GM21447 (cell line): Measurements from ENCODE around the gene NDC1.
"Not testable (repeated sequence)": the region's sequence is repeated elsewhere in the genome, so short reads cannot be mapped to it uniquely, and the experiment has no call there.

ENCODE experiments used
- ATAC-seq: cut with Tn5 transposase; IDR thresholded peaks from one replicate; pipeline ENCODE4 v1.9.1; 2021; ENCODE audit not compliant: unreplicated experiment

NDC1 gene, protein sequence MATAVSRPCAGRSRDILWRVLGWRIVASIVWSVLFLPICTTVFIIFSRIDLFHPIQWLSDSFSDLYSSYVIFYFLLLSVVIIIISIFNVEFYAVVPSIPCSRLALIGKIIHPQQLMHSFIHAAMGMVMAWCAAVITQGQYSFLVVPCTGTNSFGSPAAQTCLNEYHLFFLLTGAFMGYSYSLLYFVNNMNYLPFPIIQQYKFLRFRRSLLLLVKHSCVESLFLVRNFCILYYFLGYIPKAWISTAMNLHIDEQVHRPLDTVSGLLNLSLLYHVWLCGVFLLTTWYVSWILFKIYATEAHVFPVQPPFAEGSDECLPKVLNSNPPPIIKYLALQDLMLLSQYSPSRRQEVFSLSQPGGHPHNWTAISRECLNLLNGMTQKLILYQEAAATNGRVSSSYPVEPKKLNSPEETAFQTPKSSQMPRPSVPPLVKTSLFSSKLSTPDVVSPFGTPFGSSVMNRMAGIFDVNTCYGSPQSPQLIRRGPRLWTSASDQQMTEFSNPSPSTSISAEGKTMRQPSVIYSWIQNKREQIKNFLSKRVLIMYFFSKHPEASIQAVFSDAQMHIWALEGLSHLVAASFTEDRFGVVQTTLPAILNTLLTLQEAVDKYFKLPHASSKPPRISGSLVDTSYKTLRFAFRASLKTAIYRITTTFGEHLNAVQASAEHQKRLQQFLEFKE

DNA sequence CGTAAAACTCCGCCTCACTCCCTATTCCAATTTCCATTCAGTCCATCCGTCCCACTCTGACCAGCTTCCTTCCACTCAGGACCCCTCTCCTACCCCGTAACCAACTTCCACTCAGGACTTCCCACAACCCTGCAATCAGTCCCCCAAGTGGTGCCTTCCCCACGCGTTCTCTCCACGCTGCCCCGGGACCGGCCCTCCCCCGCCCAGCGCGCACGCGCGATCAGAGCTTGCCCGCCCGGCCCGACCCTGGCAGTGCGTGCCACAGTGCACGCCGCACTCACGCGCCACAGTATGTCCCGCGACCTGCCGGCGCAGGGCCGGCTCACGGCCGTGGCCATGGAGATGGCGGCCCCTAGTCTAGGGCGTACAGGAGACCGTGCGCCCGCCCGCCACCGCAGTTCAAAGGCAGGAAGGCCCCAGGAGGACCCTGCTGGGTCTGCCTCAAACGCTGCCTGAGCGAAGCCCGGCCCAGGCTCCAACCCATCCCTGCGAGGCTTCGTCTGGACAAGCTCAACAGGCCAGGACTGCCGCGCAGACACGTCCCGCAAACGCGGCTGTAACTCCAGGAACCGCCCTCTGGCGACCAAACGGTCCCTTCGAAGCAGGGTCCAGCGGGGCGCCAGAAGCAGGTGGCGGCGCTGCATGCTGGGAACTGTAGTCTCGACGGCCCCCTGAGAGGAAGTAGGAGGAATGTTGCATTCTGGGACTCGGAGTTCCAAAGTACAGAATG, at the start of gene NDC1:
Gene NDC1, minus strand, starts transcription at position 373 of the 730 bp plus-strand sequence. Its CDS starts 35 bp downstream, at position 338.
- ATAC-seq = peak; percentile 87

DNA sequence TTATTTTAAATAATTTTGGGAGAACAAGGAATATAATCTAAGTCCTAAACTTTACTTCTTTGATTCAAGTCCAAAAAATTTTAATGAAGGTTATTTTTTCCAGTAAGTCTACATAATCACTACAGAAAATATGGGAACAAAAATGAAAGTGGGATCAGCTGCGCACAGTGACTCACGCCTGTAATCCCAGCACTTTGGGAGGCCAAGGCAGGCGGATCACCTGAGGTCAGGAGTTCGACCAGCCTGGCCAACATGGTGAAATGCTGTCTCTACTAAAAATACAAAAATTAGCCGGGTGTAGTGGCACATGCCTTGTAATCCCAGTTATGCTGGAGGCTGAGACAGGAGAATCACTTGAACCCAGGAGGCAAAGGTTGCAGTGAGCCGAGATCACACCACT, 45.5 kb upstream of the NDC1 start:
- ATAC-seq = not testable (repeated sequence)

DNA sequence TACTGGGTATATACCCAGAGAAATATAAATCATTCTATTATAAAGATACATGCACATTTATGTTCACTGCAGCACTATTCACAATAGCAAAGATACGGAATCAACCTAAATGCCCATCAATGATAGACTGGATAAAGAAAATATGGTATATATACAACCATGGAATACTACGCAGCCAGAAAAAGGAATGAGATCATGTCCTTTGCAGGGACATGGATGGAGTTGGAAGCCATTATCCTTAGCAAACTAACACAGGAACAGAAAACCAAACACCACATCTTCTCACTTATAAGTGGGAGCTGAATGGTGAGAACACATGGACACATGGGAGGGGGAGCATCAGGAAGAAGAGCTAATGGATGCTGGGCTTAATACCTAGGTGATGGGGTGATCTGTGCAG, 43.8 kb upstream of the NDC1 start:
- not testable (repeated sequence) for ATAC-seq

DNA sequence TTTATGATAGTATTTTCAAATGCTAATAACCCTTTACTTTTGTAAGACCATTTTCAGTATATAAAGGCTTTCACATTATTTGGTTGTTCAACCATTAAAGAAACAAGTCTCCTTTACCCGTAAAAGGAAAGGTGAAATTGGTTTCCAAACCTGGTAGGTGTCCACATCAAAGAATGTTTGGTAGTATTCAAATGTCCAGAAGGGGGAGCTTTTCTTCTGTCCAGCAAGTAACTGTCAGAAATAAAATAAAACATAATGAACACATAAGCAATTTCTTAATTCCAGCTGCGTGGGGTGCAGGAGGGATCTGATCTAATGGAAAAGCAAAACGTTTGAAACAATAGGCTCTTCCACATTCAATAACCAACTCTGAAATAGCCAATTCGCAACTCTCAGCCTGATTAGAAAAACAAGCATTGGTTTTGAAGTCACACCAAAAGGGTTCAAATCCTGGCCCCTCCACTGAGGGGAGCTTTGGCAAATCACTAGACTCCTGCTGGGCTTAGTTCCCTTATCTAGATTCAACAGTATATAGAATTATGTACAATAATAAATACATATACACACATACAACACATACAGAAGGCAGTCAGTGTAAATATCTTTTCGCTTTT, 40.5 kb upstream of the NDC1 start:
- ATAC-seq = no peak

DNA sequence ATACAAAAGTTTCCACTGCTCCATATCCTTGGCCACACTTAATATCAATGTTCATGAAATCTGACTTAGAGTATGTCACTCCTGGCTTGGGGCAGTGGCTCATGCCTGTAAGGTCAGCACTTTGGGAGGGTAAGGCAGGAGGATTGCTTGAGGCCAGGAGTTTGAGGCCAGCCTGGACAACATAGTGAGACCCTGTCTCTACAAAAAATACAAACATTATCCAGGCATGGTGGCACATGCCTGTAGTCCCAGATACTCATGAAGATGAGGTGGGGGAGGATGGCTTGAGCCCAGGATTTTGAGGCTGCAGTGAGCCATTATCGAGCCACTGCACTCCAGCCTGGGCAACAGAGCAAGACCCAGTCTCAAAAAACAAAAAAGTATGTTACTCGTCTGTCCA, 37.1 kb upstream of the NDC1 start:
- not testable (repeated sequence) for ATAC-seq

DNA sequence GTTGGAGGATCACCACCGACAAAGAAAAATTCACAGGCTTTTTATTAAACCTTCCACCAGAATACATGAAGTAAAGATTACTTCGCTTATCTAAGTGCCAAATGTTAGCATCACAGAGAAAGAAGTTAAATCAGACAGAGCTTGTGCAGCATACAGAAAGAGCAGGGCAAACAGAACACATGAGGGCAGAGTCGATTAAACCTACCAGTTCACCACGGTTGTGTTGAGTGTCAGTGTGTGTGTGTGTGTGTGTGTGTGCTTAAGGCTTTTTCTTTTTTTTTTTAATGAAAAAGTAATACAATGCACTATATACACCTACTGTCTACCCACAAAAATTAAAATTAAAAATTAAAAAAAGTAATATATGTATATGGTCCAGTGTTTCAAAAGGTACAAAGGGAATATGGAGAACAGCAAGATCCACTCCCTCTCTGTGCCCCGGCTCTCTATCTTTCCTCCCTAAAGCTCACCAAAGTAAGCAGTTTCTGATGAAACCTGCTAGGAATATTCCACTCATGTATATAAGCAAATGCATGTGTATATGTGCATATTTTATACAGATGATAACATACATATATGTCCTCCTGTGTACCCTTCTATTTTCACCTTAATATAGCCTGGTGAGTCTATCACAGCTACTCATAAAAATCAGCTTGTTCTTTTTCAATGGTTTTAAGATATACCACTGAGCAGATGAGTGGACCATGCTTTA, 33.8 kb upstream of the NDC1 start:
- ATAC-seq = no peak

DNA sequence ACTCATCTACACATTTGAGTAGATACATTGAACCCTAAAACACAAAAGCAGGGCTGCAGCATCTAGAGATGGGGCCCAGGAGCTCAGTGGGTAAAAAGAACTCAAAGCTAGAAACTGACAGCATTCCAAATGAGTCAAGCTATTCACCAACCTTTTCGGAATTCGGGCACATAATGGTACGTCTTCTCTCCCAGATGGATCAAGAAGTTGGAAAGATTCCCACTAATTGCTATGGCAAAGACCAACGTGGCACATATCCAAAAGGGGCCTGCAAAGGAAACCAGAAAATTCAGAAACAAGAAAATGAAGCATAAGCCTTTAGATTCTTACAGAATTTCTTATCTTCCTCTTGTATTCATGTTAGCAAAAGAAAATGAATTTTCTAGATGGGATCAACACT, 33.1 kb upstream of the NDC1 start:
- no peak for ATAC-seq

DNA sequence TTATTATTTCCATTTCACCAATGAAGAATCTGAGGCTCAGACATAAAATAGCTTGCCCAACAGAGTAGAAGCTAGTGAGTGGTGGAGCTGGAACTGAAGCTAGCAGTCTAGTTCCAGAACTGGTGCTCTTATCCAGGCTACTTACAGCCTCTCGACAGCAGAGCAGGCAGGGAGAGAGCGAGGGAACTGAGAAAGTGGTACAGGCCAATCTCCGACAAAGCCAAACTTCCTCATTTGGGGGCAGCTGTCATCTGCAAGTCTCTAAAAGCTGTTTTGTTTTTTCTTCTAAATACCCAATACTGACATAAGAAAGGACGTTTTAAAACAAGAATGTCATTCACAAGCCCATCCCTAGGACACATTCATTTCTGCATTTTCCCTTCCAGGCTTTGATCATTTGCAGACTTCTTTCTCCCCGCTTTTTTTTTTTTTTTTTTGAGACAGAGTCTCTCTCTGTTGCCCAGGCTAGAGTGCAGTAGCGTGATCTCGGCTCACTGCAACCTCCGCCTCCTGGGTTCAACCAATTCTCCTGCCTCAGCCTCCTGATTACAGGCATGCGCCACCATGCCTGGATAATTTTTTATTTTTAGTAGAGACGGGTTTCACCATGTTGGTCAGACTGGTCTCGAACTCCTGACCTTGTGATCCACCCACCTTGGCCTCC, 31.5 kb upstream of the NDC1 start:
- no peak for ATAC-seq

DNA sequence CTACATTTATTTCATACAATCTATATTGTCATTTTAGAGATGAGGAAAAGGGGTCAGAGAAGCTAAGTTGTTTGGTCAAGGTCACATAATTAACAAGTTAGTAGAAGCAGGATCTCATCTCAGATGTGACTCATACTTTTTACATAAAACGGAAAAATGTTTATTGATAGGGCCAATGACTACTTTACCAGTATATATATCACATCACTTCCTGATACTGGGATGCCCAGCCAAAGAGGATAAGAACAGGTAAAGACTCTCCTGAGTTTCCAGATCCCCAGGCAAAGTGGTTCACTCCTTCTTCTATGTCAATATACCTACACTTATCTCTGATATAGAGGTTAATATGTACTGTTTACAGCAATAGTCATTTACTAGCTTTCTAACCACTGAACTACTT, 30.5 kb upstream of the NDC1 start:
- ATAC-seq = no peak

DNA sequence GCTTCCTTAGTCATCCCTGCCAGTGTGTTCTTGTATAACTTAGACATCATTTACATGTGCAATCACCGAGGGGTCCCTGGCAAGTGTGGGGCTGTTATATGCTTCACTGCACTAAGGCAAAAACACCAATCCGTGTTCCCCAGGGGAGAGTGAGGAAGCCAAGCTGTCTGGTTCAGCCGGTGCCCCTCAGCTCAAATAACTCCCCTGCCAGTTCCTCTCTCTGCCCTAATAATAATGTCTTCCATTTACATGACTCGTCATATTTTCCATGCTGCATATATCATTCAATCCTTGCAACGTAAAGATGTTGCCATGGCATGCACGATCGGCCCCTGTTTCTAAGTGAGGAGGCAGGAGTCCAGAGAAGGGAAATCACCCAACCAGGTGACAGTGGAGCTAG, 24.4 kb upstream of the NDC1 start:
- ATAC-seq = no peak

DNA sequence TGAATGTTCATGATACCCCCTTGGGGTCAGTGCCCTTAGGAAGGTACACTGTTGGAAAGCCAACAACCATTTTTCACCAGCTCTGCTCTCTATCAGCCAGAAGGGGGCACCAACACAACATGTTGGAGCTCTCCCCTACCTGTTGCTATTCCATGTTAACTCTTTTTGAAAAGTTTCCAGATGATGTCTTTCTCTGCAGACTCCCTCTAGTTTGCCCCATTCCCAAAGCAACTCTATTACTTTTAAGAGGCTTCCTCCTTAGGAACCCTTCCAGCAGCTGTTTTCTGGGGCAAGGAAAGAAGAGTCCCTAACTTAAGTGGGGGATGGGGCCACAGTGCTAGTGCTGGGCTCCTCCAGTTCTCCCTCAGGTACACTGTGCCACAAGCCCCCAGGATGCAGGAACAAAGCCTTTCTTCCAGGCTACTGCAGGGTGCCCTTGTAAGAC, 22.9 kb upstream of the NDC1 start:
- no peak for ATAC-seq

DNA sequence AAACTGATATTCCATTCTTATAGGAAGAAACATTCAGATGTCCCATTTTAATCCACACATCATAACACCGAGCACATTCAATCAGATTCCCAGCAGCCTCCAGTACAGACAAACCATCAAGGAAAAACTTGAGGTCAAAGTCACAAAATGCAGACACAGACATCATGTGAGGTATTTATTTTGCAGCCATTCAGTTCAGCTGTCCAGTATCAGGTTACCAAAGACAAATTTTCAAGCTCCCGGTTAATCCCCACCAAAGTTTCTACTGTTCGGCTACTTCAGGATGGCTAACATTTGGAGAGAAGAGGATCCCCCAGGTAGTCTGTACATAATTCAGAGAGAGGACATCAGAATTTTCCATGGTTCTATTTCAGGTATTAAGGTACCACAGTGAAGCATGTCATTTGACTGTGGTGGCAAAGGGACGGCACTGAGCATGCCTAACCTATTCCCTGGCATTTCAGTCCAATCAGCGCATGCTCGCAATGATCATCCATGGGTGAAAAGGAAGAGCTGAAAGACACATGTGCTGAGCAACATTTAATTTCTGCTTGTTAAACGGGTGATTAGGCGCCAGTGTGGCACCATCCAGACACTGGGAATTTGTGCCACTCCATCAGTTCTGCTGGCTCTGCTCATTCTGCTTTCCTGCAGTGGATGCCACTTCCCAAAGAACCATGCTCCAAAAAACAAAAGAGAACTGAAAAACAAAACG, 13.6 kb upstream of the NDC1 start:
- no peak for ATAC-seq

DNA sequence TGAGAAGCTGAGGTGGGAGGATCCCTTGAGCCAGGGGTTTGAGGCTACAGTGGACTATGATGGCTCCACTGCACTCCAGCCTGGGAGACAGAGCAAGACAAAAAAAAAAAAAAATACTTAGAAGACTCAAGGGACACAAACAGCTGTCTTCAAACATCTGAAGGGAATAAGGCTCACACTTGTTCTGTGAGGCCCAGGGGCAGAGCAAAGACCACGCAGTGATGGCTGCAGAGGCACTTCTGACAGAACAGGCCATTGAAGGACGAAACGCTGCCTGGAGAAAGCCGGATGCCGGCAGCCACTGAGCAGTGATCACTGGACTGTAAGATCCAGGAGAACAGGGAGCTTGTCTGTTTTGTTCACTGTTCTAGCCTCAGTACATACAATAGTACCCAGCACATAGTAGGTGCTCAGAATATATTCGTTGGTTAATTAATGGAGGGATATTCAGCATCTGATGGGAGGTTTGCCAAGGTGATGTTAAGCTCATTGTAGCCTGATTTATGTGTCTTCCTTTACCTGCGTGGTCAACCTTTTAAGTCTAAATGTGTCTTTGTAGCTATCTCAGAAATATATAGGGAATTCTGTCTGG, 12.1 kb upstream of the NDC1 start:
- no peak for ATAC-seq

DNA sequence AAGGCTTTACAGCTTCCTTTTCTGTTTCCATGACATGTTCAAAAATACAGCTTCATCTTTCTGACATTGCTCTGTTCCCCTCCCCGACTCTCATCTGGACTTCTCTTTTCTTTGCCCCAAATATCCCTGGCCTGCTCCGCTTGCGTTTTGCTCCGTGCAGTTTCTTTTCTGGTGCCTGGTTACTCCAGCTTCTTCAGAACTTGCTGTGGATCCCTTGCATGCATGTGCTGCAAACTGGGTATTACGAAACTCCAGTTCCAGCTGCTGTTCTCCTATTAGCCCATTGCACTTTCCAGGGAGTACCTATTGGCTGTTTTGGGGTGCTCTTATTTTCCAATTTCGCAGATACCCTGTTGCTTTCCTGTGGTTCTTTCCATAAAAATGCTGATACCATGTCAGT, 9.9 kb upstream of the NDC1 start:
- no peak for ATAC-seq

DNA sequence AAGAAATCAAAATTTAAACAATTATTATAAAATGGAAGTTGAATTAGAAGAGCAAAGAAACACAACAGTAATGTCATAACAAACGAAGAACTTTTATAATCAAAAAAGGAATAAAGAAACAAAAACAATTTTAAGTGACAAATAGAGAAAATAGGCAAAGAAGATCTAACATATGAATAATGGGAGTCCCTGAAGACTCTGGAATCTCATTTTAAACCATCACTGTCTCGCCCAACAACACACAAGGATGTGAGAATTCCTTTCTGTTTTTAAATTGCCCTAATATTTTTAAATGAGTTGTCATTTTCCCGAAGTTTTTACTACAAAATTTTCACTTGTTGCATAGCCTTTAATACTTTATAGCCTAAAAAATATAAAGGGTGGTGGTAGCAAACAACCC, 4.3 kb upstream of the NDC1 start:
- ATAC-seq = no peak

DNA sequence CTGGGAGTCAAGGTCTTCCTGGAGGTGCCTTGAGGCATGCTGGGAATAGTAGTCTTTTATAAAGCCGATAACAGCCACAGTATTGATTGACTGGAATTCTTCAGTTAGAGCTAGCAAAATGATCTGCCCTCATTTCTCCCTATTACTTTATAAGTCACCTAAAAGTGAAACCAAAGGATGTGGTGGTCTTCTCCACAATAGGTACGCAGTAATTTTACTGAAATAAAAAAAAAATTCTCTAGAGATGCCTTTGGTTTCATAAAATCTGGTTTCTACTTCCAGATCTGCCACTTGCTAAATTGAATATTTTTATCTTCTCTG, 518 bp upstream of the NDC1 start:
- ATAC-seq = no peak

DNA sequence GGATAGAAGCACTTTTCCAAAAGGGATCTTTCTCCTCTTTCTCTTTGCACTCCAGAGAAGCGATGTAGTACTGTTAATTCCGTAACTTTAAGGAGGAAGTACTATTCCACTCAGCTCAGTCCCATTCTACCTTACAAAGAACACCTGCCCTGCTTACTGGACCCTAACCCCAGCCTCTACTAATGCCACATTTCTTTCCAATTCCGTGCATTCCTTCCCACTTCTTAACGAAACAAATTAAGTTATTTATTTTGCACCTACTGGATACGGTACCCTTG, 511 bp downstream of the NDC1 start:
- ATAC-seq = no peak

DNA sequence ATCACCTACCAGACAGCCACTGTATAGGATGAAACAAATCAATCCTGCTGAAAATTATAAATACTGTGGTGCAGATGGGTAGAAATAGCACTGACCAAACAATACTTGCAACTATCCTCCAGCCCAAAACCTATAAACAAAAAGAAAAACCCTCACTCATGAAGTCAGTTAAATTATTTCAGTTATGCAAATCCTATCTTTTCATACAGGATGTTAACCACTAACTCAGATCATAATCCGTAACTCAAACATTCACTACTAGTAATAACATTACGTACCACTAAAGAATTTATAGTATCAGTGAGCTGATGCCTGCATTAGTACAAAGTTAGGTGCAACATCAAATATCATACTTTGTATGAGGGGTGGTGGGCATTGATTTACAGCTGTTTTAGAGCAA, 2.6 kb downstream of the NDC1 start:
- no peak for ATAC-seq

DNA sequence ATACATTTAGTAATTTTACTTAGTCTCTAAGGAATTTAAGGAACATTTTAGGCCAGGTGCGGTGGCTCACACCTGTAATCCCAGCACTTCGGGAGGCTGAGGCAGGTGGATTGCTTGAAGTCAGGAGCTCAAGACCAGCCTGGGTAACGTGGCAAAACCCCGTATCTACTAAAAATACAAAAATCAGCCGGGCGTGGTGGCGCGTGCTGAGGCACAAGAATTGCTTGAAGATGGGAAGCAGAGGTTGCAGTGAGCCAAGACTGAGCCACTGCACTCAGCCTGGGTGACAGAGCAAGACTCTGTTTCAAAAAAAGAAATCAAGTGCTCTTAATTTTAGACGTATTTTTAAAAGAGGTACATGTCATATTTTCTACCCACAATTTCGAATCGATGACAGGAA, 3.3 kb downstream of the NDC1 start:
- ATAC-seq = no peak

DNA sequence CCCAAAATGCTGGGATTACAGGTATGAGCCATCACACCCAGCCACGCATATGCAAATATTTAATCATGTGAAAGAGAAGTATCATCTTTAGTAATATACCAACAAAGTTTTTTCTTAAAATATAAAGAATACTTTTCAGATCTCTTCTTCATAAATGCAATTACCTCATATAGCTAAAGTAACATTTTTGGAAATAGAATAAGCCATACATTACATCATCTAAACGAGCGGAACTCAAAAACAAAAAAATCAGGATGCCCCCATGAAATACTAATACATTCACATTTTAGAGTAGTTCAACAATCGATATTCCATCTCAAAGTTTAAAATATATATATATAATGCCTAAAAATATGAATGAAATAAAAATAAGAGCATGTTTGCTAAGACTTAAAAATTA, 4.7 kb downstream of the NDC1 start:
- ATAC-seq = no peak
